Midbrain (tissue), 1 donor: ENCODE results near the gene MDM4.

Source experiments
- DNase-seq: peaks from one replicate; lab custom pipeline; 2025; lab: John Stamatoyannopoulos, UW

The MDM4 gene

GRCh38 chr1:204493145-204493983, 22.8 kb upstream of the MDM4 start:
- no peak for DNase-seq

- DNase-seq, result peak; percentile 58
Observed at GRCh38 chr1:204493984-204494280, 22.3 kb upstream of the MDM4 start.

- peak; percentile 87 for DNase-seq
Observed at GRCh38 chr1:204494281-204495077, 21.7 kb upstream of the MDM4 start, which contains the start of gene PIK3C2B. PIK3C2B (minus strand) TSS chr1:204494805; CDS start chr1:204469802, 25,003 bp downstream.

- no peak for DNase-seq
Observed at GRCh38 chr1:204495078-204495753, 21.0 kb upstream of the MDM4 start.

- DNase-seq, result no peak
Observed at GRCh38 chr1:204495777-204496176, 20.4 kb upstream of the MDM4 start.

- no peak for DNase-seq
Observed at GRCh38 chr1:204498981-204499380, 17.2 kb upstream of the MDM4 start.

- DNase-seq, result no peak
Observed at GRCh38 chr1:204499511-204500468, 16.4 kb upstream of the MDM4 start.

- no peak for DNase-seq
Observed at GRCh38 chr1:204502241-204502640, 14.0 kb upstream of the MDM4 start.

- peak; percentile 83 for DNase-seq
Observed at GRCh38 chr1:204503122-204503912, 12.9 kb upstream of the MDM4 start.

- no peak for DNase-seq
Observed at GRCh38 chr1:204503913-204504519, 12.2 kb upstream of the MDM4 start.

- DNase-seq, result no peak
Observed at GRCh38 chr1:204505674-204506200, 10.5 kb upstream of the MDM4 start.

GRCh38 chr1:204506201-204506968, 9.8 kb upstream of the MDM4 start:
- DNase-seq, result peak; percentile 86

- DNase-seq, result peak; percentile 92
Observed at GRCh38 chr1:204506969-204507316, 9.3 kb upstream of the MDM4 start.

- DNase-seq, result peak; percentile 40
Observed at GRCh38 chr1:204507317-204508105, 8.7 kb upstream of the MDM4 start.

GRCh38 chr1:204509186-204509635, 7.0 kb upstream of the MDM4 start:
- no peak for DNase-seq

GRCh38 chr1:204511366-204511765, 4.8 kb upstream of the MDM4 start:
- DNase-seq, result no peak

- DNase-seq, result no peak
Observed at GRCh38 chr1:204513117-204513716, 3.0 kb upstream of the MDM4 start.

GRCh38 chr1:204514828-204515227, 1.4 kb upstream of the MDM4 start:
- no peak for DNase-seq
